Liver (tissue), 9 donors: ENCODE results near the gene SMIM5. TPM values are rescaled to one million over a fixed set of nuclear protein-coding genes. Genes with fewer than 3 reads are reported as not detected.

Experiments used
- DNase-seq: peaks from one replicate; pipeline ENCODE4 v3.0.0-alpha.2; 2017; ENCODE audit warnings: low spot score
- H3K27ac ChIP-seq, 2 donors: one replicate each; pipeline ENCODE4 v1.7.0; 2013; ENCODE audit warnings: inconsistent platforms in 2 of 2, low read length in 2 of 2, control low read depth in 1 of 2, low read depth in 1 of 2, mild to moderate bottlenecking in 1 of 2
- H3K27me3 ChIP-seq, 4 donors: one replicate each; pipeline versions ENCODE4 v1.6.1 to v1.7.0; 2013; ENCODE audit warnings: low read length in 3 of 4, inconsistent platforms in 1 of 4, mild to moderate bottlenecking in 1 of 4, moderate library complexity in 1 of 4; ENCODE audit not compliant: control insufficient read depth in 4 of 4, insufficient read depth in 4 of 4
- H3K36me3 ChIP-seq, 4 donors: one replicate each; pipeline versions ENCODE4 v1.6.1 to v1.7.0; 2013; ENCODE audit warnings: low read length in 3 of 4, mild to moderate bottlenecking in 3 of 4, low read depth in 1 of 4, moderate library complexity in 1 of 4; ENCODE audit not compliant: control insufficient read depth in 4 of 4, insufficient read depth in 3 of 4
- H3K4me1 ChIP-seq, 4 donors: one replicate each; pipeline versions ENCODE4 v1.6.1 to v1.7.0; 2013; ENCODE audit warnings: low read length in 3 of 4, mild to moderate bottlenecking in 3 of 4, moderate library complexity in 1 of 4; ENCODE audit not compliant: control insufficient read depth in 4 of 4, insufficient read depth in 4 of 4
- H3K4me3 ChIP-seq, 3 donors: one replicate each; pipeline versions ENCODE4 v1.6.1 to v1.7.0; 2013; ENCODE audit warnings: low read length in 3 of 3, control low read depth in 1 of 3, low read depth in 1 of 3, mild to moderate bottlenecking in 1 of 3
- H3K9ac ChIP-seq, 2 donors: one replicate each; pipeline ENCODE4 v1.7.0; 2013; ENCODE audit warnings: low read length in 2 of 2, mild to moderate bottlenecking in 2 of 2, moderate library complexity in 2 of 2, control low read depth in 1 of 2, low read depth in 1 of 2
- H3K9me3 ChIP-seq, 4 donors: one replicate each; pipeline versions ENCODE4 v1.6.1 to v1.7.0; 2013; ENCODE audit warnings: low read length in 3 of 4; ENCODE audit not compliant: control insufficient read depth in 4 of 4
- ATF3 ChIP-seq: IDR thresholded peaks from 2 replicates; pipeline ENCODE4 v1.6.1; 2016; ENCODE audit warnings: antibody characterized with exemption
- CTCF ChIP-seq: fragments of 150-350 bp; IDR thresholded peaks from 2 replicates; pipeline ENCODE4 v1.5.1; 2017; ENCODE audit warnings: improper control_type of control experiment, low read depth, low read length; ENCODE audit not compliant: missing input control
- FOXA1 ChIP-seq: IDR thresholded peaks from 2 replicates; pipeline ENCODE4 v1.6.1; 2016; ENCODE audit warnings: antibody characterized with exemption
- FOXA2 ChIP-seq: IDR thresholded peaks from 2 replicates; pipeline ENCODE4 v1.6.1; 2016; ENCODE audit warnings: antibody characterized with exemption
- GABPA ChIP-seq, 2 donors: IDR thresholded peaks in 1 of 2; conservative IDR thresholded peaks in 1 of 2; 2 replicates each; pipeline ENCODE4 v1.6.1; 2016; ENCODE audit warnings: antibody characterized with exemption in 2 of 2, mild to moderate bottlenecking in 1 of 2, moderate library complexity in 1 of 2
- HNF4A ChIP-seq, 2 donors: conservative IDR thresholded peaks; 2 replicates each; pipeline ENCODE4 v1.6.1; 2016; ENCODE audit warnings: antibody characterized with exemption in 2 of 2, mild to moderate bottlenecking in 2 of 2
- HNF4G ChIP-seq: IDR thresholded peaks from 2 replicates; pipeline ENCODE4 v1.6.1; 2016; ENCODE audit warnings: antibody characterized with exemption
- JUND ChIP-seq, 2 donors: IDR thresholded peaks; 2 replicates each; pipeline ENCODE4 v1.6.1; 2016; ENCODE audit warnings: antibody characterized with exemption in 2 of 2
- RAD21 ChIP-seq, 2 donors: IDR thresholded peaks; 2 replicates each; pipeline ENCODE4 v1.6.1; 2016; ENCODE audit warnings: antibody characterized with exemption in 2 of 2, mild to moderate bottlenecking in 2 of 2
- RXRA ChIP-seq, 2 donors: IDR thresholded peaks; 2 replicates each; pipeline ENCODE4 v1.6.1; 2017 to 2018; ENCODE audit warnings: antibody characterized with exemption in 2 of 2, mild to moderate bottlenecking in 1 of 2
- TAF1 ChIP-seq: conservative IDR thresholded peaks from 2 replicates; pipeline ENCODE4 v1.6.1; 2016; ENCODE audit warnings: antibody characterized with exemption, mild to moderate bottlenecking
- ZBTB33 ChIP-seq: IDR thresholded peaks from 2 replicates; pipeline ENCODE4 v1.6.1; 2016; ENCODE audit warnings: antibody characterized with exemption
- WGBS: extraction: QIAGEN DNeasy Blood & Tissue Kit; methylation state at CpG from one replicate; pipeline ENCODE4 v1.1.7; 2013; 5-methylcytosine and 5-hydroxymethylcytosine counted together
- polyA plus RNA-seq, 2 donors: library from polyadenylated mRNA; stranded (reverse) in 1 of 2; unstranded in 1 of 2; fragments of 200-250 nt in 1 of 2; fragments of >200 nt in 1 of 2; fragmentation: Nextera tagmentation in 1 of 2; extraction: Ambion mirVana in 1 of 2; gene quantifications; one replicate each; pipeline versions ENCODE4 v1.2.1 to v1.2.3, GENCODE V29; 2013 to 2015
- total RNA-seq, 2 donors: library from RNA; depleted of rRNA; stranded (reverse); fragments of >200 nt; gene quantifications; one replicate each; pipeline ENCODE4 v1.2.3, GENCODE V29; 2014
- donor health status: healthy.
- donor health status: healthy.
- donor health status: healthy.
- donor health status: healthy.
- donor health status: healthy.

The SMIM5 gene
- total and polyA plus RNA-seq, 4 donors, result 0.10 to 54.9 (median 0.18) TPM

- no peak for TF ChIP-seq ATF3
- no peak for TF ChIP-seq HNF4G
- TF ChIP-seq CTCF, result no peak
- no peak for TF ChIP-seq GABPA (IDR thresholded peaks at IDR 0.05 in 1 of 2, conservative IDR thresholded peaks at IDR 0.05 in 1 of 2)
- H3K36me3 ChIP-seq, result peaks cover 0 to 31% (median 4%) of the 10 kb centered on the region in 4 donors
- WGBS, result 88% methylated on average over 26 of the region's 26 CpGs
- no peak overlapping the region for H3K4me3 ChIP-seq
- no peaks in the 10 kb centered on the region for H3K27me3 ChIP-seq
- H3K9me3 ChIP-seq, result no peaks in the 10 kb centered on the region
- H3K4me1 ChIP-seq, result peaks cover 8 to 25% (median 16%) of the 10 kb centered on the region in 4 donors
- no peak overlapping the region for H3K27ac ChIP-seq
- no peak overlapping the region for H3K9ac ChIP-seq
- DNase-seq, result no peak
Observed at GRCh38 chr17:75630071-75630917, 2.9 kb upstream of the SMIM5 start.

- no peaks in the 10 kb centered on the region for H3K27me3 ChIP-seq
- H3K9me3 ChIP-seq, result no peaks in the 10 kb centered on the region
- TF ChIP-seq ATF3, result no peak
- TF ChIP-seq ZBTB33, result no peak
- TF ChIP-seq JUND (IDR thresholded peaks at IDR 0.05), result no peak
- no peak for TF ChIP-seq RAD21 (IDR thresholded peaks at IDR 0.05)
- no peak for TF ChIP-seq FOXA2
- peaks cover 0 to 21% (median 3%) of the 10 kb centered on the region in 4 donors for H3K36me3 ChIP-seq
- no peak overlapping the region for H3K4me3 ChIP-seq
- DNase-seq, result no peak
- WGBS, result 96% methylated on average over 27 of the region's 27 CpGs
- H3K4me1 ChIP-seq, result peaks cover 8 to 25% (median 16%) of the 10 kb centered on the region in 4 donors
- H3K27ac ChIP-seq, result no peak overlapping the region
- no peak overlapping the region for H3K9ac ChIP-seq
Observed at GRCh38 chr17:75631353-75631752, 1.9 kb upstream of the SMIM5 start.

GRCh38 chr17:75632428-75632827, 806 bp upstream of the SMIM5 start:
- H3K9me3 ChIP-seq, result no peaks in the 10 kb centered on the region
- WGBS, result 79% methylated on average over 12 of the region's 12 CpGs
- H3K36me3 ChIP-seq, result peaks cover 0 to 12% (median under 1%) of the 10 kb centered on the region in 4 donors
- no peaks in the 10 kb centered on the region for H3K27me3 ChIP-seq
- H3K4me1 ChIP-seq, result peaks cover 8 to 25% (median 16%) of the 10 kb centered on the region in 4 donors
- H3K9ac ChIP-seq, result no peak overlapping the region
- no peak overlapping the region for H3K27ac ChIP-seq
- DNase-seq, result no peak
- no peak for TF ChIP-seq GABPA (IDR thresholded peaks at IDR 0.05 in 1 of 2, conservative IDR thresholded peaks at IDR 0.05 in 1 of 2)
- TF ChIP-seq FOXA1, result no peak
- no peak for TF ChIP-seq ATF3
- no peak for TF ChIP-seq CTCF
- no peak for TF ChIP-seq RXRA (IDR thresholded peaks at IDR 0.05)
- TF ChIP-seq HNF4A (conservative IDR thresholded peaks at IDR 0.05), result no peak
- no peak for TF ChIP-seq TAF1
- TF ChIP-seq RAD21 (IDR thresholded peaks at IDR 0.05), result no peak
- no peak overlapping the region for H3K4me3 ChIP-seq
